Mammary epithelial cell (primary cell): Measurements from ENCODE around the gene TRNP1.

Experiments
- EZH2 ChIP-seq: IDR thresholded peaks from 2 replicates; pipeline ENCODE4 v1.6.1; 2012; ENCODE audit warnings: low read length, inconsistent platforms, borderline replicate concordance
- TF ChIP-seq, protein P1 (sequence below), 2 donors: IDR thresholded peaks in 1 of 2; conservative IDR thresholded peaks in 1 of 2; 2 replicates each; pipeline ENCODE4 v1.5.1; 2011 to 2012; ENCODE audit warnings: inconsistent platforms in 2 of 2, low read length in 2 of 2, mild to moderate bottlenecking in 2 of 2, control low read depth in 1 of 2, low read depth in 1 of 2; ENCODE audit not compliant: insufficient read depth in 1 of 2; ENCODE audit errors: extremely low read depth in 1 of 2

DNA sequence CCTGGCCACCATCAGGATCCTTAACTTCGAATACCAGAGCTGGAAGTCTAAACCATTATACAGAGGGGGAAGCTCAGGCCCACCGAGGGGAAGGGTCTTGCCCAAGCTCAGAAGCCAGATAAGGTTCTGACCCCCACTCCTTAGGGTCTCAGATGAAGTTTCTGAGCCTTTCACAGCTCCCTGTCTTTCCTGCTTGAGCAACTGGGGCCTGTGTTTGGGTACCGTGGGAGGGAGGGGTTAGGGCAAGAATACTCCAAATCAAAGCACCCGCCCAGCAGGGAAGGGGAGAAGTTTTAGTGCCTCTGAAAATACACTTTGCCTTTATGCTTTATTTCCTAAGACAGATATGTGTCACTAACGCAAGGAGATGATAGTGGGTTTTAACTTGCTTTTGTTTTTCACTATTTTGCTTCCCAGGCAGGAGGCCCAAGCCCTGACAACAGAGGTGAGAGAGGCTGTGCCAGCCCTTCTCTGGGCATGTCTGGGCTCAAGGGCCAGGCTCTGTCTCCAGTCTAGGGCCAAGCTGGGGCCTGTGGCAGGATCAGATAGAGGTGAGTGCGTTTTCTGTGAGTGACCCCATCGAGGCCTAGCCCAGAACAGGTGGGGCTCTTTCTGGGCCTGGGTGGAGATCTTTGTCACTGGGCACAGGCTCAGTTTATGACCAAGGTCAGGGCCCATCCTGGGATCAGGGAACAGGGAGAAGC lies 39.7 kb downstream of the TRNP1 start:
- TF ChIP-seq, protein P1, sequence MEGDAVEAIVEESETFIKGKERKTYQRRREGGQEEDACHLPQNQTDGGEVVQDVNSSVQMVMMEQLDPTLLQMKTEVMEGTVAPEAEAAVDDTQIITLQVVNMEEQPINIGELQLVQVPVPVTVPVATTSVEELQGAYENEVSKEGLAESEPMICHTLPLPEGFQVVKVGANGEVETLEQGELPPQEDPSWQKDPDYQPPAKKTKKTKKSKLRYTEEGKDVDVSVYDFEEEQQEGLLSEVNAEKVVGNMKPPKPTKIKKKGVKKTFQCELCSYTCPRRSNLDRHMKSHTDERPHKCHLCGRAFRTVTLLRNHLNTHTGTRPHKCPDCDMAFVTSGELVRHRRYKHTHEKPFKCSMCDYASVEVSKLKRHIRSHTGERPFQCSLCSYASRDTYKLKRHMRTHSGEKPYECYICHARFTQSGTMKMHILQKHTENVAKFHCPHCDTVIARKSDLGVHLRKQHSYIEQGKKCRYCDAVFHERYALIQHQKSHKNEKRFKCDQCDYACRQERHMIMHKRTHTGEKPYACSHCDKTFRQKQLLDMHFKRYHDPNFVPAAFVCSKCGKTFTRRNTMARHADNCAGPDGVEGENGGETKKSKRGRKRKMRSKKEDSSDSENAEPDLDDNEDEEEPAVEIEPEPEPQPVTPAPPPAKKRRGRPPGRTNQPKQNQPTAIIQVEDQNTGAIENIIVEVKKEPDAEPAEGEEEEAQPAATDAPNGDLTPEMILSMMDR (conservative IDR thresholded peaks at IDR 0.05 in 1 of 2, IDR thresholded peaks at IDR 0.05 in 1 of 2; ENCODE audit: extremely low read depth in 1 of 2, insufficient read depth in 1 of 2, low read depth in 1 of 2, low read length in 2 of 2): no peak
- TF ChIP-seq EZH2: no peak
